ENCODE data around the gene INSRR. TPM values are rescaled to one million over a fixed set of nuclear protein-coding genes. Genes with fewer than 3 reads are reported as not detected.

The INSRR gene
- total RNA-seq, 4 donors from 2014 or later: under 0.01 TPM; not detected in 3

- 70 to 100% methylated on average over 3 of the region's 7 CpGs for WGBS, 2 donors (ENCODE audit: low coverage in 1 of 2)
- H3K9me3 ChIP-seq: no peaks in the 10 kb centered on the region
- peaks cover 0 to 29% (median 21%) of the 10 kb centered on the region in 3 donors for H3K4me1 ChIP-seq
- no peak overlapping the region for H3K27ac ChIP-seq
- H3K27me3 ChIP-seq: peaks cover 92% of the 10 kb centered on the region
- H3K4me3 ChIP-seq: no peak overlapping the region
- ATAC-seq: no peak
- TF ChIP-seq POLR2AphosphoS5 (IDR thresholded peaks at IDR 0.05) (no peak), CTCF (IDR thresholded peaks at IDR 0.05) (no peak), POLR2A (IDR thresholded peaks at IDR 0.05) (no peak), EP300 (IDR thresholded peaks at IDR 0.05) (no peak)
- H3K36me3 ChIP-seq: no peaks in the 10 kb centered on the region
These were observed 4.7 kb upstream of the INSRR start for GRCh38 chr1:156863631-156864030.

- Histone ChIP-seq H3K27me3 (peaks cover 92% of the 10 kb centered on the region), H3K4me3 (no peak overlapping the region), H3K9me3 (no peaks in the 10 kb centered on the region), H3K36me3 (no peaks in the 10 kb centered on the region), H3K4me1 (peaks cover 0 to 35% (median 22%) of the 10 kb centered on the region in 3 donors), H3K27ac (no peak overlapping the region)
- ATAC-seq: no peak
- 60 to 79% methylated on average over 4 to 10 of the region's 10 CpGs for WGBS, 2 donors (ENCODE audit: low coverage in 1 of 2)
- TF ChIP-seq EP300 (IDR thresholded peaks at IDR 0.05) (no peak), POLR2A (IDR thresholded peaks at IDR 0.05) (no peak), POLR2AphosphoS5 (IDR thresholded peaks at IDR 0.05) (no peak), CTCF (IDR thresholded peaks at IDR 0.05) (no peak)
These were observed 4.2 kb upstream of the INSRR start for GRCh38 chr1:156862997-156863599.

GRCh38 chr1:156862584-156862983, 3.7 kb upstream of the INSRR start:
- Histone ChIP-seq H3K4me1 (peaks cover 0 to 35% (median 22%) of the 10 kb centered on the region in 3 donors), H3K36me3 (no peaks in the 10 kb centered on the region), H3K4me3 (no peak overlapping the region), H3K9me3 (no peaks in the 10 kb centered on the region), H3K27ac (no peak overlapping the region), H3K27me3 (peaks cover 94% of the 10 kb centered on the region)
- no CpG with 5 or more reads among the region's 6 CpGs for WGBS, 2 donors (ENCODE audit: low coverage in 1 of 2)
- ATAC-seq: no peak
- TF ChIP-seq EP300 (IDR thresholded peaks at IDR 0.05): no peak
- TF ChIP-seq CTCF (IDR thresholded peaks at IDR 0.05): no peak

GRCh38 chr1:156860628-156861423, 1.9 kb upstream of the INSRR start, which contains the start of gene NTRK1:
Gene NTRK1, plus strand, starts transcription at chr1:156860865. Its CDS starts 70 bp downstream, at chr1:156860935.
- peaks cover 94% of the 10 kb centered on the region for H3K27me3 ChIP-seq
- no peaks in the 10 kb centered on the region for H3K9me3 ChIP-seq
- TF ChIP-seq POLR2AphosphoS5 (IDR thresholded peaks at IDR 0.05) (no peak), EP300 (IDR thresholded peaks at IDR 0.05) (no peak), CTCF (IDR thresholded peaks at IDR 0.05) (no peak), POLR2A (IDR thresholded peaks at IDR 0.05) (no peak)
- peaks cover 0 to 35% (median 22%) of the 10 kb centered on the region in 3 donors for H3K4me1 ChIP-seq
- 5% methylated on average over 4 of the region's 69 CpGs; no CpG with 5 or more reads in 1 of the 2 donors for WGBS, 2 donors (ENCODE audit: low coverage in 1 of 2)
- ATAC-seq: peak; percentile 32
- no peak within 1 kb of the TSS for H3K27ac ChIP-seq
- peak within 1 kb of the TSS in 1 of 2 donors; percentile 43 for H3K4me3 ChIP-seq
- no peaks in the 10 kb centered on the region for H3K36me3 ChIP-seq

All from gastroesophageal sphincter (tissue), 4 donors.